GM06990 (cell line): Measurements from ENCODE around the gene THOC2.

Source experiments
- DNase-seq: peaks from one replicate; pipeline ENCODE4 v3.0.0-alpha.2; 2011; ENCODE audit not compliant: insufficient read length; ENCODE audit errors: extremely low read depth
- H3K27me3 ChIP-seq: replicated peaks from 2 replicates; pipeline ENCODE4 v1.6.0; 2011; ENCODE audit warnings: low read length; ENCODE audit not compliant: control insufficient read depth, insufficient read depth
- H3K36me3 ChIP-seq: 2 replicates; pipeline ENCODE4 v1.5.1; 2011; ENCODE audit warnings: low read length; ENCODE audit not compliant: control insufficient read depth, insufficient read depth
- H3K4me3 ChIP-seq: replicated peaks from 2 replicates; pipeline ENCODE4 v1.5.1; 2011; ENCODE audit warnings: low read depth, mild to moderate bottlenecking, control low read depth, low read length
- CTCF ChIP-seq: IDR thresholded peaks from 2 replicates; pipeline ENCODE4 v1.5.1; 2011; ENCODE audit warnings: low read length, control low read depth, mild to moderate bottlenecking, inconsistent platforms; ENCODE audit not compliant: insufficient read depth, poor library complexity, severe bottlenecking

The THOC2 gene

GRCh38 chrX:123647244-123647643 lies 85.6 kb downstream of the THOC2 start:
- no peaks in the 10 kb centered on the region for H3K36me3 ChIP-seq
- no peak for DNase-seq
- no peak overlapping the region for H3K4me3 ChIP-seq
- TF ChIP-seq CTCF, result no peak
- H3K27me3 ChIP-seq, result no peaks in the 10 kb centered on the region

GRCh38 chrX:123629502-123629901 lies 103.3 kb downstream of the THOC2 start:
- no peaks in the 10 kb centered on the region for H3K27me3 ChIP-seq
- H3K36me3 ChIP-seq, result no peaks in the 10 kb centered on the region
- DNase-seq, result no peak
- H3K4me3 ChIP-seq, result no peak overlapping the region
- TF ChIP-seq CTCF, result no peak

GRCh38 chrX:123626962-123627361 lies 105.9 kb downstream of the THOC2 start:
- no peak overlapping the region for H3K4me3 ChIP-seq
- no peak for DNase-seq
- no peak for TF ChIP-seq CTCF
- H3K36me3 ChIP-seq, result no peaks in the 10 kb centered on the region
- H3K27me3 ChIP-seq, result no peaks in the 10 kb centered on the region

GRCh38 chrX:123625952-123626351 lies 106.9 kb downstream of the THOC2 start:
- Histone ChIP-seq H3K4me3 (no peak overlapping the region), H3K27me3 (no peaks in the 10 kb centered on the region), H3K36me3 (no peaks in the 10 kb centered on the region)
- no peak for TF ChIP-seq CTCF
- DNase-seq, result no peak

- DNase-seq, result no peak
- Histone ChIP-seq H3K36me3 (no peaks in the 10 kb centered on the region), H3K4me3 (no peak overlapping the region), H3K27me3 (no peaks in the 10 kb centered on the region)
- no peak for TF ChIP-seq CTCF
Measured at GRCh38 chrX:123625477-123625876, 107.4 kb downstream of the THOC2 start.

- no peaks in the 10 kb centered on the region for H3K27me3 ChIP-seq
- no peak overlapping the region for H3K4me3 ChIP-seq
- DNase-seq, result no peak
- H3K36me3 ChIP-seq, result no peaks in the 10 kb centered on the region
- no peak for TF ChIP-seq CTCF
Measured at GRCh38 chrX:123617007-123617406, 115.8 kb downstream of the THOC2 start.
